Hematopoietic multipotent progenitor cell treated with erythropoietin and hydrocortisone succinate and interleukin-3 and kit ligand, for 8 days (in vitro differentiated cells): ENCODE results near the gene IL10.
"Not testable (repeated sequence)": the region's sequence is repeated elsewhere in the genome, so short reads cannot be mapped to it uniquely, and the experiment has no call there.

Experiments
- DNase-seq: peaks from one replicate; pipeline ENCODE4 v3.0.0-alpha.2; 2015

IL10 gene

DNA sequence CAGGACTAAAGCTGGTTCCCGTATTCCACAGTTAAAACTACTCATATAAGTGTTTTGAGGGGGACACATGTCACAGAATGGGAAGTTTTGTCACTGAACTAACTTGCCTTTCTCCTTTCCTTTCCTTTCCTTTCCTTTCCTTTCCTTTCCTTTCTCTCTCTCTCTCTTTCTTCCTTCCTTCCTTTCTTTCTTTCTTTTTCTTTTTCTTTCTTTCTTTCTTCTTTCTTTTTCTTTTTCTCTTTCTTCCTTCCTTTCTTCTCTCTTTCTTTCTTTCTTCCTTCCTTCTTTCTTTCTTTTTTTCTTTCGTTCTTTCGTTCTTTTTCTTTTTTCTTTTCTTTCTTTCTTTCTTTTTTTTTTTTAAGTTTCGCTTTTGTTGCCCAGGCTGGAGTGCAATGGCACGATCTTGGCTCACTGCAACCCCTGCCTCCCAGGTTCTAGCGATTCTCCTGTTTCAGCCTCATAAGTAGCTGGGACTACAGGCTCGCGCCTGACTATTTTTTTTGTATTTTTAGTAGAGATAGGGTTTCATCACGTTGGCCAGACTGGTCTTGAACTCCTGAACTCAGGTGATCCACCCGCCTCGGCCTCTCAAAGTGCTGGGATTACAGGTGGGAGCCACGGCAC, 9.4 kb downstream of the IL10 start:
- DNase-seq, result not testable (repeated sequence)

DNA sequence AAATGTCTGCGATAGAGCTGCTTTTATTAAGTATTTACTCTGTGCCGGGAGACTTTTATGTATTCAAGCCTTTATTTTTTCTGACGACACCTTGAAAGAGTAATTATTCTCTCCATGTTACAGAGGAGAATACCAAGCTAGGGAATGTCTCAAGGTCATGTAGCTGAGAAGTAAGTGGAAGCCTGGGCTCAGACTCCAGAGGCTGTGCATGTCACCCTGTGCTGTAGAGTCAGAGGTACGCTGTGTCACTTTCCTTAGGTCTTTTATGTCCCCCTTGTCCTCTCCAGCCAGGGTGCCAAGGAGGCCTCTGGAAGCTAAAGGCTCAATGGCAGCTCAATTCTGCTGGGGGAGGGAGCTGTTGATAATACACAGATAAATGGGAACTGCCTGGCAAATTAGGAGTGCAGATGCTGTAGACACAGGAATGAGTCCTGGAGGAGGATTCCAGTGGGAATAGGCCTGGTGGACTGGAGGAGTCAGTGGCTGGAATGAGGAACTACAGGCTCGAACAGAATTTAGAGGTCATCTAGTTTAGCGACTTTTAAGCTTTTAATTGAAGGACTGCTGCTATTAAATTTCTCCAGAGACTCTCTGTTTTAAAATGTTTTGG, 11.0 kb downstream of the IL10 start:
- no peak for DNase-seq

DNA sequence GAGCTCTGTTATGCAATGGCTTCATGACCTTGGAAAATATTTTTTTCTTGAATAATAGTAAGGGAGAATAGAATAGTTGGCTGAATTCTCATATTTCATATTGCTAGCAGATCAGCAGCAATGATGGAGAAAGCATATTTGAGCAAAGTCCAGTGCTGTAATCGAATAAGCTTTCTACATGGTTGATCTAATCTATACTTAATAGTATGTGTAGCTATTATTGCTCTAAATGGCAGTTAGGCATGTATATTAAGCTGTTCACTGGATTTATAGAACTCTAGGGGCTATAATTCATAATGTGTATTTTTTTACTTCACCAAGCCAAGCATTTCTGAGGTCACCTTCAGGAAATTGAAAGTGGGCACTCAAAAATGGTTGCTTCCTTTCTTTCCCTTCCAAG, 11.7 kb downstream of the IL10 start:
- no peak for DNase-seq

DNA sequence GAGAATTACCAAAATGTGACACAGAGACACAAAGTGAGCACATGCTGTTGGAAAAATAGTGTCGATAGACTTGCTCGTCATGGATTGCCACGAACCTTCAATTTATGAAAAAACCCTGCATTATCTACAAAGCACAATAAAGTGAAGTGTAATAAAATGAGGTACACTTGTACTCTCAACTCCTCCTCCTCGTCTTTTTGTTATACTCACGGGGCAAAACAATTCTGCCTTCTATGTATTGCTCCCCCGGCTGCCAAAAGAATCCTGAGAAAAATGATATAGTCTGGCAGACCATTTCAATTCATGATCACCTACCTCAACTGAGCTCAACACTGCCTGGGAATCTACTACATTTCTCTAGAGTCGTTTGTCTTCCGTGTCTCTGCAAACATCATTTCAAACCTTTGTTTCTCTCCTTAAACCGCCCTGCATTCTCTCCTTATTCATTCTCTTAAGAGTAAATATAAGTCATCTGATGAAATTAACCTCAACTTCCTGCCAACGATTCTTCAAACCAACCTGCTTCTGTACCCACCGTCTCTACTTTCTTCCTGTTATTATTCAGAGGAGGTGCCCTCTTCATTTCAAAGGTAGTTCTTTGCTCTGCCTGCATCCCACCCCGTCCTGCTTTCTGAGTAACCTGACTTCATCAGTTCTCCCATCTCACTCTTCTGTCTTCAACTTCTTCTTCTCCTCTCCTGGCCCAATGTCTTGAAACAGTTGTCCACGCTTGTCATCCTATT, 14.6 kb downstream of the IL10 start:
- DNase-seq, result no peak

DNA sequence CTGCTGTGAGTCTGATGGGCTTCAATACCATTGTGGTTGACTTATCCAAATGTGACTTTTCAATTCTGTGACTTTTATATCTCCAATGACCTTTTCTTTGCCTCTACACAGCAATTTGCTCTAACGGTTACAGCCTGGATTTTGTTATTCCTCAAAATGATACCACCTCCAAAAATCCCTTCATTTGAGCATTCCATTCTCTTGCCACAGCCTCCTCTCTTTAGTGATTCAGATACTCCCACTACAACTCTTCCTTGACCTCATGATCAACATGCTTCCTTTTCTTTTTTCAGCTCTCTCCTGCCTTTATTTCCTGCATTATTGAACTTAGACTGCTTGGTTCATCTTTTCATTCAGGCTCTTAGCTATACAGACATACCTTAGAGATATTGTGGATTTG, 18.3 kb downstream of the IL10 start:
- no peak for DNase-seq

DNA sequence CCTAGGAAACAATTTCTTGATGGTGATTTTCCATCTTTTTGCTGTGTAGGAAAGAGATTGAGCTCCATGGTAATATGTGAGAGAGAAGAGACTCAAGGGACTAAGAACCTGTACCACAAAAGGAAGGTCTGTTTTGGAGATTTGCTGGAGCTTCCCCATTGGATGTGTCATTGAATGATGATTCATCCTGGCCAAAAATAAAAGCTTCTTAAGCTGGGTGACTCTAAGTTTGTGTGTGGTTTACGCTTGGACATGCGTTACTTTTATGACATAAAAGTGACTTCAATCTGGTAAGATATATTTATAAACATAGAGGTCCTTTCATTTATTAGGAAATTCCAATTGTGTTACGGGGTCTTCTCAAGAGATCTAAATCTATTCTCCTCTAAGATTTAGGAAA, 19.2 kb downstream of the IL10 start:
- DNase-seq, result no peak

DNA sequence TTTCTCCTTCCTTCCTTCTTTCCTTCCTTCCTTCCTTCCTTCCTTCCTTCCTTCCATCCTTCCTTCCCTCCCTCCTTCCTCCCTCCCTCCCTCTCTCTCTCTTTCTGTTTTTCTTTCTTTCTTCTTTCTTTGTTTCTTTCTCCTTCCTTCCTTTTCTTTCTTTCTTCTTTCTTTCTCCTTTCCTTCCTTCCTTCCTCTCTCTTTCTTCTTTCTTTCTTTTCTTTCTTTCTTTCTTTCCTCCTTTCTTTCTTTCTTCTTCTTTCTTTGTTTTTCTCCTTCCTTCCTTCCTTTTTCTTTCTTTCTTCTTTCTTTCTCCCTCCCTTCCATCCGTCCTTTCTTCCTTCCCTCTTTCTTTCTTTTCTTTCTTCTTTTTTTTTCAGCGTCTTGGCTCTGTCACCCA, 19.8 kb downstream of the IL10 start:
- DNase-seq, result no peak

DNA sequence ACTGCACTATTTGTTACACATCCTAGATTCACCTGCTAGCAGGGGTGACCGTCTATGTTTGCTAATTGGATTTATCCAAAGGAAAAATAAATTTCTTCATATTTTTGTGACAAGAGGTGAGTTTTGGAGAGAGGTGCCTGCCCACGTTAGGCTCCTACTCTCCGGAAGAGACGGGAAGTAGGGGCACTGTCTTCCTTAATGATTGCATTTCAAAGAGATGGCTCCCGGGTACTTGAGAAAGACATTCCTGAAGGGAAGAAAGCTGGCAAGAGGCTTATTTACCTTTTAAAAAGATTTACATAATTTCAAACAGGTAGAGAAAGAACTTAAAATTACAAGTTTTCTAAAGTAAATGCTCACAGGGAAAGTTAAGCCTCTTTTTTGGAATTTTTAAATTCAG, 20.4 kb downstream of the IL10 start:
- DNase-seq, result no peak

DNA sequence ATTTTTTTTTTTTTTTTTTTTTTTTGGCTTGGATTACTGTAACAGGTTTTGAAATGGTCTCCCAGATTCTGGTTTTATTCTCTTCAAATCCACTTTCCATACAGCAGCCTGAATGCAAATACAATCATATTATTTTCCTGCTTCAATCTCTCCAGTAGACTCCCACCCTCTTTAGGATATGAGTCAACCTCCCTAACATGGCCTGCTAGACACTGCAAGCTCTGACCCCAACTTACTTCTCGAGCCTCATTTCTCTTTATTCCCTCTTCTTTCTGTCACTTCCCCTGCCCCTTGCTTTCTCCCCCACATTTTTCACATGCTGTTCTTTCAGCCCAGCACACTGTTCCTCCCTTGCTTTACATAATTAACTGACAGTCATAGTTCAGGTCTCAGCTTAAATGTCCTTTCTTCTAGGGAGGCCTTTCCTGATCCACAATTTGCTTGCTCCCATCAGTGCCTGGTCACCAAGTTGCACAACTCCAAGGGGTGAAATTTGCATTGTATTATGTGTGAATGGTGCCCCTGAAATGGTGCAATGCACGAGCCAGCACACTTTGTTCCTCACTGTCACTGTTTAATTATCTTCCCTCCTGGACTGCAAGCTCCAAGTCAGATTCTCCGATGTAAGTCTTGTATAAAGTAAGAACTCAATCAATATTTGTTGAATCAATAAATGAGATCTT, 23.8 kb downstream of the IL10 start:
- no peak for DNase-seq

DNA sequence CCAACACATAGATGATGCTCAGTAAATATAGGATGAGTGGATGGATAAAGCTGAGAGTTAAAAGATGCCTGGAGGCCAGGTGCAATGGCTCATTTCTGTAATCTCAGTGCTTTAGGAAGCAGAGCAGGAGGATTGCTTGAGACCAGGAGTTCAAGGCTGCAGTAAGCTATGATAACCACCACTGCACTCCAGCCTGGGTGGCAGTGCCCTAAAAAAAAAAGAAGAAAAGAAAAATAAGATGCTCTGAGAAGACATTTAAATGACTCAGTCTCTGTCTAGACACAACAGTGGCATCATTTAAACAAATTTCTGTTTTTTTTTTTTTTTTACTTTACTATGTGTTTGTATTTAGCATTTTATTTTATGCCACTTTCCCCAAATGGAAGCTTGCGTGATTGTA, 27.0 kb downstream of the IL10 start:
- DNase-seq, result no peak

DNA sequence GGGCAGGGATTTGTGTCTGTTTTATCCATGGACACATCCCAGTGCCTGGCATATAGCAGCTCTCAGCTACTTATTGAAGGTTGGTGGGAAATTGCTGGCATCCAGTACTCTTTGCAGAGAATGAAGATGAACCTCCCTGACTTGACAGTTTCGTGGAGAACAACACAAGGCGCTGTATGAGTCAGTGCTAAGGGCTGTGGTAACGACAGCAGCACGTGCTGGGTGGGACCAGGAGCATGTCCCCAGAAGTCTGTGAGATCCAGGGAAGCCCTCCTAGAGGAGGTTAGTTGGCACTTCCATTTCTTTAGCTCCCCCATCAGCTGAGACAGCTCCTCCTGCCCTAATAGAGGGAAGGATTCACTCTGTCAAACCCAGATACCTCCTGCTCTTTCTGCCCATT, 27.6 kb downstream of the IL10 start:
- DNase-seq, result no peak

DNA sequence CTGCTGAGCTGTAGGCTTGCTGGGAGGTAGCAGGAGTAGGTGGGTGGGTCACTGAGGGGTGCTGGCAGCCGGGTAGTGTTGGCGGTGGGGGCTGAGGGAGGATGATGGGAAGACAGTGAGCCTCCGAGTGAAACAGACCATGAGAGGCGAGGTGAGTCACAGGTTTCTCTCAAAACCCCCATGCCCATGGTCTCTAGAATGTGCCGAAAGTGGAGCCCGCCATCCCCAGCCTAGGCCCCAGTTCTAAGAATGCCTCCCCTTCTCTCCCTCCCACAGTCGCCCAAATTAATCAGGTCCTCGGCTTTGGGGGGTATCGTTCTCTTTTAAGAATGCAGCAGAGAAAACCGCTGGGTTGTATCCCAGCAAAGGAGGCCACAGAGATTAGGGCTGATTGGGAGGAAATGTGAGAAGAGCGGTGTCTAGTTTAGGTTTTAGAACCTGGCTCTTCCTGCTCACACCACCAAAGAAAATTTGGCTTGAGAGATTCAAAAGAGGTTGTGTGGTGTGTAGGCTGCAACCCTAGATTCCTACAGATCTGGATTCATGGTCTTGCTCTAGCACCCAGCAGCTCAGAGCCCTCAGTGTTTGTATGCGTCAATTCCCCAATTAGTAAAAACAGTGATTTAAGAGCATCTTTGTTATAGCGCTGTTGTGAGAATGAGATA, 29.4 kb downstream of the IL10 start:
- DNase-seq, result no peak

DNA sequence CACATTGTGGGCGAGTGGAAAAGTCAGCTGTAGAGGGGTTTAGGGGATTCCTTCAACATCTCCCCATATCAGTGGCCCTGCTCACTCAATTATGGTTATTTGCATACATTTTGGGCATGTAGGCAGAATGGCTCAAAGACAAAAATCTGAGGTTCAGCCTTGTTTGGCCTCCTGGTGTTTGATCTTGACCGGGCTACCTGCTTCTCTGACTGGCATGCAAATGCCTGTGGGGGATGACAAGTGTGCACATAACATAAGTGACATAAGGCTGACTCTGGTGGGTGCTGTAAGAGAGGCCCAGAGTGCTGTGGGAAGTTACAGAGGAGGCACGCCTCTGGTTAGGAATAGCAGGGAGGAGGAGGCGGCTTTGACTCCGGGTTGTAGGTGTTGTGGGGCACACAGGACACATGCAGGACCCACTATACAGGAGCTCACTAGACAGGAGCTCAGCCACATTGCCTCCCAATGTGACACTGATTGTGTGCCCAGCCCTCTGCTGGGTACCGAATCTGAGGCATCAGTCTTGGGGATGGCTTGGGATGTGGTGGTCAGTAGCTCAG, 31.1 kb downstream of the IL10 start:
- no peak for DNase-seq

DNA sequence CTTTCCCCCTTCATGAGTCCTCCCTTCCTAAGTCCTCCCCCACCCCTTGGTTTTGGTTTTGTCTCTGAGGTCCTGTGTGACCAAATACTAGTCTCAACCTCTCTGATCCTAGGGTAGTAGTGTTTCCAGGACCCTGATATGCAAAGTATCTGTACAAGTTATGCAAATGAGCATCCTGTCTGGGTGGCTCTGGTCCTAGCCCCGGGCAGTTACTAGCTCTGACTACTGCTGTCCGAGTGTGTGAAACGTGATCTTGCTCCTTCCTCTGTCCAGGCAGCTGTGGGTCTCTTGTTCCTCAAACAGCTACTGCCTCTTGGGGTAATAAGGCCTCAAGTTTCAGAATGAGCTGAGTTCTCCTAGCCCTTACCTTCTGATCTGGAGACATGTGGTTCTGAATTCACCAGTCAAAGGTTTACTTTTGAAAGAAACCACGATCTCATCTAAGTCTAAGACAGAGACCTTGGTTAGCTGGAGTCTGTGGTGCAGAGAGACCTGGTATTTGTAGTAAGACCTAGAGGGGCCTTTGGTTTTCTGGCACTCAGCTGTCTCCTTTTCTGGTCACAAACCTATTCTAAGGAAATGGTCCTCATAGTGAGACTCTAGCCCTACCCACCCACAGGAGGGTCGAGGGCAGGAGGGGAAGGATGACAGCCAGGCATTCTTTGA, 32.8 kb downstream of the IL10 start:
- DNase-seq, result no peak

DNA sequence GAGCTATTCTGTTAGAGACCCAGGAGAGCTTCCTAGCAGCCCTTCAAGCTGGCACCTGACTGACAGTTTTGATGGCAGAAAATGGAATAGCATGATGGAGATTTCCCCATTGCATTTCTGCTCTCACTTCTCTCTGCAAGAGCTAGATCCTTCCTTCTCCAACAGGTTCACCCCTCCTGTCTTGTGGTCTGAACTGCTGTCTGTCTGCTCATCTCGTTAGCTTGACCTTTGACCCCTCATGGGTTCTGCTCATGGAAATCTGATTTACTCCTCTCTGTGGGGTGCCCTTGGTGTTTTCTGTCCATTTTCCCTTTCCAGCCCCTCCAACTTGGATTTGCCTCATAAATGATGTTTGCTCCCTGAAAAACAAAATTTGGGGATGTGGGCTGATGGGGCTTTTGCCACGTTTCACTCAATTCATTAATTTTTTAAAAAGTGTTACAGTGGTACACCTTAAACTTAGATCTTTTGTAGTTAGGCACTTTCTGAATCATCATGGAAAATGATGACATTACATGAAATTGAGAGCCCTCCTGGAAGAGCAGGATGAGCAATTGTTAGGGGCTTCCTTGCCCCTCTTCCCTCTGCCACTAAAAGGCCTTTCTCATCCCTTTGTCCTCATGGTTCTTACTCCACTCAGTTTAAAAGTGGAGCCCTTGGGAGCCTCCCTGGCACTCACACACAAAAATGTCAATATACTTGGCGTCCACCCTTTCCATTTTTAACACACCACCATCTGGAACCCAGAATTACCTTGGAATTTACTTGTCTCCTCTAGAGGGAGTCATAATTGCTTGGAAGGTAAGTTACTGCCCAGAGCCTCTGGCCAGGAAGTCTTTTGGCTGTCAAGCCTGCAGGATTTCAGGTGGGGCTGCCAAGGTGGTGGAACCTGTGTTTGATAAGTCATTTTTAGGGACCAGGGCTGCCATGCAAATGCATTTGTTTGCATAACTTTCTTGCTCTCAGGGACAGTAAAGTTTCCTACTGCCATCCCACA, 33.6 kb downstream of the IL10 start:
- DNase-seq, result peak; percentile 36

DNA sequence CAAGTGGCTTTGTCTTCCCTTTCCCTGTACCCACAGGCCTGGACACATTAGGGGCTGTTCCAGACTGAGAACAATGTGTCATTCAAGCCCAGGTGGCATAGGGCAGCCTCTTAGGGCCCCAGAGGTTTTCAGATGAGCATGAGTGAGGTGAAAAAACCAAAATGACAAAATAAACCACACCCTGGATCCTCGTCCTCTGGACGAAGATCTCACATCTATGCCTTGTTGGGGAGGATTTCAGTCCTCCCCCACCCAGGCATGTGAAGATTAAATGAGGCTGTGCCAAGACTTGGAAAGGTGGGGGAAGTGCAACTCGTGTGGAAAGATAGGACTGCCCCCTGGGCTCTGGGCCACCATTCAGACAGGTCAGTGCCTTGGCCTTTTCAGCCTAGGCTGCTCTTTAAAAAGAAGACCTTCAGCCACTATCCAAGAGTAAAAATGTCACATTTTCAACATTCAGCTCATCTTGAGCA, 34.5 kb downstream of the IL10 start:
- peak; percentile 59 for DNase-seq

DNA sequence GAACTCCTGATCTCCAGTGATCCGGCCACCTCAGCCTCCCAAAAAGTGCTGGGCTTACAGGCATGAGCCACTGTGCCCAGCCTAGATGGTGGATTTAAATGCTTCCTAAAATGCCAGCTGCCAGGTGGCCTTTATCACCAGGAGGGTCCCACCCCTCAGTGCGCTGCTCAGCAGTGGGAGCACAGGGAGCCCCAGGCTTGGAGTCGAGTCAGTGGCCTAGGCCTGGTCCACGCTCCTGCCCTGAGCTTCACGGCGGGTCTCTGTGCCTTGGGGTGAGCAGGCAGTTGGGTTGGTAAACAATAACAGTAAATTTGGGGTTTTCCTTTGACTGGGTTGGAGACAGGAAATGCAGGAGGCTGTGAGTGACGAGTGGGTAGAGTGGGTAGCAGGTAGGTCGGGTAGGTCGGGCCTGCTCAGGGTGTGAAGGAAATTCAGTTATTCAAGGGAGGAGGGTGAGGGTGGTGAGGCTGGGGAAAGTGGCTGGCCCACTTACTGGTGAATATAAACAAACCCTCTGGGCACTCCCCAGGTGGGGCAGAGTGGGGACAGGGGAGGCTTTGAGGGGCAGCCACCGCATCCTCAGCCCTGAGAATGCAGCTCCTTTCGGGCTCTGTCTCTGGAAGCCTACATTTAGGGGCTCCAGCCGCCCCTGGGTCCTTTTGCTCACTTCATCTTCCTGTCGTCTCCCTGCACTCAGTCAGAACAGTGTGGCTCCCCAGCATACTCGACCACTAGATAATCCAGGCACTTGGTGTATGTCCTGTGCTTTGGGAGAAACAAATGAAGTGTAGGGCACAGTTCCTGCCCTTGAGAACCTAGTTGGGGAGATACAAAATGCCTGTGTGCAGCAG, 35.2 kb downstream of the IL10 start:
- DNase-seq, result no peak

DNA sequence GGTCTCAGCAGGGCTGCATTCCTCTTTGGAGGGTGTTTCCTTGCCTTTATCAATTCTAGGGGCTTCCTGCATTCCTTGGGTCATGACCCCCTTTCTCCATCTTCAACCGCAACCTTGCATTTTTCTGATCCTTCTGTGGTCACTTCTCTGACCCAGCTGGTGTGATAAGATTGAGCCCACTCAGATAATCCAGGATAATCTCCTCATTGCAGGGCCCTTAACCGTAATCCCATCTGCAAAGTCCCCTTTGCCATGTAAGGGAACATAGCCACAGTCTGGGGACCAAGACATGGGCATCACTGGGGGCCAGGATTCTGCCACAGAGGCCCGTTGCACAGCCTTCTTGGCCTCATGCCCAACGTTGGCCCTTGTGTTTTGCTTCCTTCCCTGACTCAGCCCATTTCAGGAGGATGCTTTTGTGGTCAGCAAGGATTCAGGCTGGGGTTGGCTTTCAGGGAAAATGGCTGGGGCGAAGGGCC, 36.7 kb downstream of the IL10 start:
- DNase-seq, result peak; percentile 68

DNA sequence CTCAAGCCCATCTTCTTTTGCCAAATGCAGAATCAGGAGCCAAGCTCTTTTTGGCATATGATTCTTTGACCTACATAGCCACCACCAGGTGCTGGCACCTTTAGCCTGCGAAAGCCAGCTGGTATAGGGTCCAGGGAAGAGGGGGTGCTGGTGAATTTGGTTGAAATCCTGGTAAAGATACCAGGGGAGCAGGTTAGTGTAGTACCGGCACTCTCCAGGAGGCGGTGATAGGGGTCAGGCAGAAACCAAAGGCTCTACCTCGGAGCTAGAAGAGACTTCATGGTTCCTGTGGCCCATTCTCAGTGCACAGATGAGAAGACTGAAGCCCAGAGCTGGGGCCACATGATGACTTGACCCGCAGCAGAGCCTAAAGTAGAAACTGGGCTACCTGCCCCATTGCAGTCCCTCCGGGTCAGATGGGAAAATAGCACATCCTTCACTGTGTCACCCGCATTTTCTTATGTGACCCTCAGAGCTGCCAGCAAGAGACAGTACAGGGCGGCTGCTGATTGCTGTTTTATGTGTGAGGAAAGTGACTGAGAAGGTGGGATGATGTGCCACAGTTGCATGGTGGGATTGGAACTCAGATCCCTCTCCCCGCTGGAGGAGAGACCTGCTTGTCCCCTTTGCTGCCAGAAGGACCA, 37.7 kb downstream of the IL10 start:
- DNase-seq, result peak; percentile 62
